H1 (cell line): ENCODE measurements around the gene JMJD8. TPM values are rescaled to one million over a fixed set of nuclear protein-coding genes. Genes with fewer than 3 reads are reported as not detected.

Experiments used
- CTCF ChIA-PET: fragments of 300-600 bp; sonication (Branson Sonifier 250); formaldehyde crosslinking; loops from one replicate; lab custom pipeline; 2021; ENCODE audit not compliant: partially characterized antibody; lab: Charles Lee
- POLR2A ChIA-PET: fragments of 300-600 bp; sonication (Branson Sonifier 250); formaldehyde crosslinking; loops from one replicate; lab custom pipeline; 2021; ENCODE audit warnings: inconsistent platforms; ENCODE audit not compliant: partially characterized antibody; lab: Charles Lee
- DNase-seq, 2 experiments: peaks; one replicate each; pipeline versions ENCODE4 v3.0.0 to v3.0.0-alpha.2; 2010 to 2022; ENCODE audit warnings: low spot score in 2 of 2, low read depth in 1 of 2, mixed read lengths in 1 of 2
- FAIRE-seq: peaks from 2 replicates; lab custom pipeline; 2011; peaks lifted over from hg19 to GRCh38; lab: Jason Lieb, UNC
- H2AFZ ChIP-seq: 2 replicates; pipeline ENCODE4 v1.8.1; 2012; ENCODE audit warnings: low read length, inconsistent platforms
- H2AK5ac ChIP-seq: 2 replicates; pipeline ENCODE4 v1.6.1; 2013; ENCODE audit warnings: low read depth, low read length
- H2BK120ac ChIP-seq: replicated peaks from 2 replicates; pipeline ENCODE3; 2013; ENCODE audit warnings: low read depth, low read length, inconsistent platforms
- H2BK12ac ChIP-seq: 2 replicates; pipeline ENCODE4 v1.6.1; 2013; ENCODE audit warnings: low read depth, low read length
- H2BK15ac ChIP-seq: 2 replicates; pipeline ENCODE4 v1.6.1; 2013; ENCODE audit warnings: low read length
- H2BK20ac ChIP-seq: 2 replicates; pipeline ENCODE4 v1.6.1; 2013; ENCODE audit warnings: low read length
- H2BK5ac ChIP-seq: 2 replicates; pipeline ENCODE4 v1.6.1; 2013; ENCODE audit warnings: low read depth, low read length
- H3K14ac ChIP-seq: 2 replicates; pipeline ENCODE4 v1.6.1; 2013; ENCODE audit warnings: inconsistent platforms; ENCODE audit not compliant: insufficient read length
- H3K18ac ChIP-seq: 2 replicates; pipeline ENCODE4 v1.6.1; 2013; ENCODE audit warnings: low read length; ENCODE audit errors: extremely low read depth
- H3K23ac ChIP-seq: 2 replicates; pipeline ENCODE4 v1.6.1; 2013; ENCODE audit warnings: inconsistent platforms; ENCODE audit not compliant: insufficient read length
- H3K23me2 ChIP-seq: 2 replicates; pipeline ENCODE4 v1.6.1; 2013; ENCODE audit warnings: low read depth, low read length
- H3K27ac ChIP-seq: 2 replicates; pipeline ENCODE4 v1.6.1; 2011; ENCODE audit warnings: low read depth, low read length, inconsistent platforms
- H3K27me3 ChIP-seq, 4 experiments: replicated peaks in 1 of 4; 1 replicate in 1 of 4; 2 replicates in 3 of 4; pipeline versions ENCODE4 v1.6.1 to v1.8.1; 2011 to 2013; ENCODE audit warnings: low read length in 3 of 4, mild to moderate bottlenecking in 3 of 4, inconsistent platforms in 2 of 4, mixed read lengths in 2 of 4, moderate library complexity in 1 of 4; ENCODE audit not compliant: control insufficient read depth in 3 of 4, insufficient read depth in 3 of 4; ENCODE audit errors: extremely low read depth in 1 of 4
- H3K36me3 ChIP-seq, 4 experiments: 2 replicates each; pipeline versions ENCODE4 v1.6.1 to v1.8.1; 2011 to 2013; ENCODE audit warnings: mild to moderate bottlenecking in 4 of 4, low read length in 3 of 4, moderate library complexity in 2 of 4, control low read depth in 1 of 4, inconsistent platforms in 1 of 4; ENCODE audit not compliant: insufficient read depth in 4 of 4, control insufficient read depth in 2 of 4
- H3K4ac ChIP-seq: replicated peaks from 2 replicates; pipeline ENCODE3; 2013; ENCODE audit warnings: low read length, low read depth, mixed read lengths, inconsistent platforms; ENCODE audit not compliant: insufficient read length
- H3K4me1 ChIP-seq, 4 experiments: replicated peaks in 1 of 4; 1 replicate in 1 of 4; 2 replicates in 3 of 4; pipeline versions ENCODE4 v1.6.1 to v1.8.1; 2011 to 2013; ENCODE audit warnings: low read length in 3 of 4, inconsistent platforms in 2 of 4, mixed read lengths in 1 of 4; ENCODE audit not compliant: insufficient read depth in 4 of 4, control insufficient read depth in 3 of 4
- H3K4me2 ChIP-seq, 2 experiments: 2 replicates each; pipeline versions ENCODE4 v1.6.1 to v1.8.1; 2011 to 2013; ENCODE audit warnings: low read depth in 2 of 2, low read length in 2 of 2, control low read depth in 1 of 2, inconsistent platforms in 1 of 2, mild to moderate bottlenecking in 1 of 2; ENCODE audit not compliant: insufficient read depth in 1 of 2
- H3K4me3 ChIP-seq, 4 experiments: fragments of 200-600, 300-600 bp in 1 of 4; sonication (generic), shearing (Covaris generic), sonication (Bioruptor Twin) in 1 of 4; 2 replicates each; pipeline versions ENCODE4 v1.5.1 to v1.8.1; 2011 to 2016; ENCODE audit warnings: low read length in 4 of 4, low read depth in 3 of 4, control low read depth in 2 of 4, inconsistent platforms in 2 of 4, mild to moderate bottlenecking in 2 of 4, mixed read lengths in 1 of 4, moderate library complexity in 1 of 4; ENCODE audit not compliant: insufficient read depth in 2 of 4; ENCODE audit errors: extremely low read depth in 1 of 4
- H3K56ac ChIP-seq: replicated peaks from 2 replicates; pipeline ENCODE3; 2013; ENCODE audit warnings: low read depth, mild to moderate bottlenecking, mixed read lengths, low read length, inconsistent platforms; ENCODE audit not compliant: insufficient read length
- H3K79me1 ChIP-seq: 2 replicates; pipeline ENCODE4 v1.6.1; 2013; ENCODE audit warnings: low read depth, low read length, control low read depth
- H3K79me2 ChIP-seq, 2 experiments: 2 replicates each; pipeline versions ENCODE4 v1.6.1 to v1.8.1; 2012 to 2013; ENCODE audit warnings: low read length in 2 of 2, mild to moderate bottlenecking in 2 of 2, inconsistent platforms in 1 of 2; ENCODE audit not compliant: insufficient read depth in 2 of 2, control insufficient read depth in 1 of 2
- H3K9ac ChIP-seq, 4 experiments: replicated peaks in 1 of 4; 1 replicate in 1 of 4; 2 replicates in 3 of 4; pipeline versions ENCODE4 v1.6.1 to v1.8.1; 2011 to 2013; ENCODE audit warnings: low read depth in 3 of 4, low read length in 3 of 4, control low read depth in 2 of 4, mild to moderate bottlenecking in 2 of 4, moderate library complexity in 2 of 4, inconsistent platforms in 1 of 4; ENCODE audit errors: extremely low read depth in 1 of 4
- H3K9me3 ChIP-seq, 2 experiments: 2 replicates each; pipeline versions ENCODE4 v1.6.1 to v1.8.1; 2012 to 2013; ENCODE audit warnings: mild to moderate bottlenecking in 2 of 2, moderate library complexity in 2 of 2, control low read depth in 1 of 2, inconsistent platforms in 1 of 2, low read depth in 1 of 2, low read length in 1 of 2, mixed read lengths in 1 of 2; ENCODE audit not compliant: insufficient read depth in 2 of 2
- H4K20me1 ChIP-seq, 2 experiments: replicated peaks in 1 of 2; 2 replicates each; pipeline versions ENCODE3 to v1.8.1; 2011 to 2013; ENCODE audit warnings: inconsistent platforms in 2 of 2, low read length in 2 of 2, mild to moderate bottlenecking in 1 of 2; ENCODE audit not compliant: insufficient read depth in 2 of 2, control insufficient read depth in 1 of 2
- H4K5ac ChIP-seq: 2 replicates; pipeline ENCODE4 v1.6.1; 2013; ENCODE audit warnings: low read length, low read depth, mixed read lengths, inconsistent platforms; ENCODE audit not compliant: insufficient read length
- H4K8ac ChIP-seq: 2 replicates; pipeline ENCODE4 v1.8.0; 2013; ENCODE audit warnings: mild to moderate bottlenecking, moderate library complexity, low read length, inconsistent platforms; ENCODE audit not compliant: insufficient read depth; ENCODE audit errors: extremely low read depth
- H4K91ac ChIP-seq: replicated peaks from 2 replicates; pipeline ENCODE3; 2013; ENCODE audit warnings: low read length, mixed read lengths, inconsistent platforms; ENCODE audit not compliant: insufficient read length
- BCL11A ChIP-seq, 2 experiments: IDR thresholded peaks; one replicate each; pipeline ENCODE4 v1.6.1; 2011; ENCODE audit warnings: low read depth in 2 of 2, low read length in 2 of 2, mild to moderate bottlenecking in 2 of 2
- CREB1 ChIP-seq: IDR thresholded peaks from 2 replicates; pipeline ENCODE4 v1.6.1; 2012; ENCODE audit warnings: inconsistent platforms
- CTCF ChIP-seq, 3 experiments: IDR thresholded peaks; 1 replicate in 2 of 3; 2 replicates in 1 of 3; pipeline versions ENCODE4 v1.5.1 to v1.6.1; 2011; ENCODE audit warnings: low read length in 3 of 3, mild to moderate bottlenecking in 3 of 3, inconsistent platforms in 2 of 3, low read depth in 1 of 3, moderate library complexity in 1 of 3; ENCODE audit not compliant: insufficient read depth in 1 of 3; ENCODE audit errors: control extremely low read depth in 1 of 3
- GABPA ChIP-seq: IDR thresholded peaks from 2 replicates; pipeline ENCODE4 v1.6.1; 2011; ENCODE audit warnings: mild to moderate bottlenecking, low read length, moderate library complexity, borderline replicate concordance; ENCODE audit not compliant: insufficient read depth
- HDAC6 ChIP-seq: IDR thresholded peaks from one replicate; pipeline ENCODE4 v1.7.1; 2012; ENCODE audit warnings: low read depth, mild to moderate bottlenecking, inconsistent platforms, low read length, moderate library complexity
- NANOG ChIP-seq: IDR thresholded peaks from 2 replicates; pipeline ENCODE4 v1.6.1; 2011; ENCODE audit warnings: low read length, low read depth, mild to moderate bottlenecking, inconsistent platforms; ENCODE audit not compliant: insufficient read depth, poor library complexity, severe bottlenecking
- SIRT6 ChIP-seq: IDR thresholded peaks from one replicate; pipeline ENCODE4 v1.7.1; 2012; ENCODE audit warnings: low read length, inconsistent platforms
- TCF12 ChIP-seq: IDR thresholded peaks from 2 replicates; pipeline ENCODE4 v1.6.1; 2011; ENCODE audit warnings: low read depth, mild to moderate bottlenecking, low read length
- USF2 ChIP-seq: IDR thresholded peaks from 2 replicates; pipeline ENCODE4 v1.6.1; 2011; ENCODE audit warnings: low read length, improper control_type of control experiment
- WGBS, 2 experiments: shearing (Covaris generic) in 1 of 2; methylation state at CpG; one replicate each; pipeline versions ENCODE4 v1.1.6 to v1.1.7; 2013 to 2015; ENCODE audit warnings: low lambda C conversion rate in 2 of 2, mixed read lengths in 2 of 2, inconsistent platforms in 1 of 2, low coverage in 1 of 2, missing lambda C conversion rate in 1 of 2; ENCODE audit not compliant: insufficient replicate concordance in 2 of 2, insufficient coverage in 1 of 2, insufficient read length in 1 of 2; ENCODE audit errors: extremely low coverage in 1 of 2, missing lambda C conversion rate in 1 of 2; 5-methylcytosine and 5-hydroxymethylcytosine counted together
- polyA plus RNA-seq, 7 experiments: library from polyadenylated mRNA; depleted of rRNA in 3 of 7; stranded (reverse) in 5 of 7; unstranded in 2 of 7; fragments of >200 nt in 5 of 7; fragments of 200-250 nt in 2 of 7; gene quantifications; 1 replicate in 5 of 7; 2 replicates in 1 of 7; 4 replicates in 1 of 7; pipeline versions ENCODE4 v1.2.1 to v1.2.3, GENCODE V29; 2011 to 2013; ENCODE audit warnings: missing spikeins in 2 of 7, mixed read lengths in 2 of 7
- total RNA-seq: library from RNA; stranded (reverse); fragmentation: NEBNext Ultra II Directional; extraction: Animal tissue kit (Norgen Biotek cat#: 25700); gene quantifications from 2 replicates; pipeline ENCODE4 v1.2.1, GENCODE V29; 2021

The JMJD8 gene
- total and polyA plus RNA-seq, 2 of the 8 experiments (the other 6 are each of a cell fraction or from before 2014, with no cell fraction given), result 46.4 to 87.4 TPM

DNA sequence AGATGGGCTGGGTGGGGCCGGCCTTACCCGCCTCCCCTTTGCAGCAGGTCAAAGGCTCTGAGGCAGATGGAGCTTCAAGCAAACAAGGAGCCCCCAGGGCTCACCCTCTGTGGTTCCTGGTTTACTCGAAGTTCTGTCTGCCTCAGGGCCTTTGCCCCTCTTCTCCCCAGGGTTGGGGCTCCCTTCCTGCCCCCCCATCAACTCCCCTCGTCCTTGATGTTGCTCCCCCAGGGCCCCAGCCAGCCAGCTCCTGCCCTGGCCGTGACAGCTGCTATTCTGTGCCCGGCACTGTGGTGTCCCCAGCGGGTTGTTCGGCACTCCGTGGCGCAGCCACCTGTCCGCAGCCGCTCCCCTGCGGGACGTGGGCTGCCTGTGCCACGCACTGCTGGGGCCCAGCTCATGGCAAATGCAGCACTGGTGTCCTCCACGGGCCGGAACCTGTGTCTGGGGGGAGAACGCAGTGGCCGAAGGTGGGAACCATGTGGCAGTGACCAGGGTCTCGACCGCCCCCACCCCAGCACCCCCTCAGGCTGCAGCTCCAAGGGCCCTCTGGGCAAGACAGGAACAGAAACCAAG lies 26.5 kb upstream of the JMJD8 start:
- Histone ChIP-seq H3K79me2 (no peaks in the 10 kb centered on the region), H3K79me1 (no peaks in the 10 kb centered on the region), H4K8ac (peak overlapping the region; percentile 51), H4K20me1 (peaks cover 3 to 8% of the 10 kb centered on the region in 2 experiments), H4K5ac (no peak overlapping the region), H3K36me3 (no peaks in the 10 kb centered on the region), H3K14ac (no peak overlapping the region), H3K27me3 (peaks cover 20 to 66% (median 48%) of the 10 kb centered on the region in 4 experiments), H2BK12ac (no peak overlapping the region), H3K4me3 (no peak overlapping the region), H3K56ac (no peak overlapping the region), H3K9ac (no peak overlapping the region), H2AFZ (no peak overlapping the region), H3K4me2 (no peak overlapping the region), H3K27ac (no peak overlapping the region), H3K23me2 (peaks cover 16% of the 10 kb centered on the region; the same call in 1 of the 2 replicates), H2BK5ac (no peak overlapping the region), H2BK15ac (peak overlapping the region; percentile 61; the same call in 1 of the 2 replicates), H2AK5ac (no peak overlapping the region), H3K4me1 (peaks cover 0 to 8% (median 5%) of the 10 kb centered on the region in 4 experiments; a peak in 3 of 7 replicates), H3K9me3 (no peaks in the 10 kb centered on the region), H3K4ac (no peak overlapping the region), H4K91ac (no peak overlapping the region), H3K23ac (no peak overlapping the region), H2BK20ac (no peak overlapping the region), H3K18ac (no peak overlapping the region), H2BK120ac (no peak overlapping the region)
- DNase-seq (no peak), FAIRE-seq (no peak)
- 88% methylated on average over 20 of the region's 21 CpGs; no CpG with 5 or more reads in 1 of the 2 experiments for WGBS, 2 experiments
- CTCF ChIA-PET, result interaction anchor here (0.8 to 33.4 kb wide), 12 partner anchors 8 to 393 kb away, joined by 3 to 977 read pairs (median 4); partner anchors contain the start of genes ANTKMT, CCDC78, CHTF18 and CIAO3
- POLR2A ChIA-PET, result interaction anchor here (1.1 to 20.9 kb wide), 5 partner anchors 9 to 91 kb away, joined by 4 to 353 read pairs (median 5); partner anchors contain the start of genes ANTKMT, CCDC78 and HAGHL
- TF ChIP-seq HDAC6 (no peak), TCF12 (no peak), NANOG (no peak), CREB1 (no peak), BCL11A (IDR thresholded peaks at IDR 0.05; ENCODE audit: low read depth in 2 of 2, low read length in 2 of 2) (no peak), USF2 (no peak), SIRT6 (no peak), GABPA (no peak), CTCF (IDR thresholded peaks at IDR 0.05; ENCODE audit: control extremely low read depth in 1 of 3, insufficient read depth in 1 of 3, low read depth in 1 of 3, low read length in 3 of 3) (no peak)
